HEK293 (cell line): ENCODE results near the gene CCDC40.

Source experiments
- GLI4 ChIP-seq: fragments of 450-650 bp; formaldehyde crosslinking; IDR thresholded peaks from 2 replicates; pipeline ENCODE4 v1.5.1; 2016; ENCODE audit warnings: missing biosample characterization, missing genetic modification characterization
- GLIS2 ChIP-seq: fragments of 450-650 bp; formaldehyde crosslinking; IDR thresholded peaks from 2 replicates; pipeline ENCODE4 v1.5.1; 2016; ENCODE audit warnings: missing biosample characterization, missing genetic modification characterization
- HIC1 ChIP-seq: fragments of 450-650 bp; formaldehyde crosslinking; IDR thresholded peaks from 2 replicates; pipeline ENCODE4 v1.5.1; 2016; ENCODE audit warnings: missing biosample characterization, missing genetic modification characterization
- KLF7 ChIP-seq: fragments of 450-650 bp; formaldehyde crosslinking; IDR thresholded peaks from 2 replicates; pipeline ENCODE4 v1.5.1; 2016; ENCODE audit warnings: missing biosample characterization, missing genetic modification characterization, borderline replicate concordance
- ZBTB17 ChIP-seq: fragments of 450-650 bp; formaldehyde crosslinking; IDR thresholded peaks from 2 replicates; pipeline ENCODE4 v1.5.1; 2016; ENCODE audit warnings: missing biosample characterization, missing genetic modification characterization
- ZBTB49 ChIP-seq: fragments of 450-650 bp; formaldehyde crosslinking; IDR thresholded peaks from 2 replicates; pipeline ENCODE4 v1.5.1; 2016; ENCODE audit warnings: missing biosample characterization, missing genetic modification characterization, low read depth
- ZBTB7A ChIP-seq: fragments of 450-650 bp; formaldehyde crosslinking; IDR thresholded peaks from 2 replicates; pipeline ENCODE4 v1.5.1; 2016; ENCODE audit warnings: low read depth, missing biosample characterization, missing genetic modification characterization
- ZFHX2 ChIP-seq: fragments of 450-650 bp; formaldehyde crosslinking; conservative IDR thresholded peaks from 2 replicates; pipeline ENCODE4 v1.5.1; 2016; ENCODE audit warnings: missing biosample characterization, missing genetic modification characterization
- ZNF221 ChIP-seq: fragments of 450-650 bp; formaldehyde crosslinking; IDR thresholded peaks from 2 replicates; pipeline ENCODE4 v1.5.1; 2017; ENCODE audit warnings: missing biosample characterization, missing genetic modification characterization, borderline replicate concordance
- ZNF266 ChIP-seq: fragments of 450-650 bp; formaldehyde crosslinking; IDR thresholded peaks from 2 replicates; pipeline ENCODE4 v1.5.1; 2016; ENCODE audit warnings: missing biosample characterization, missing genetic modification characterization, low read depth
- ZNF518A ChIP-seq: fragments of 450-650 bp; formaldehyde crosslinking; conservative IDR thresholded peaks from 2 replicates; pipeline ENCODE4 v1.5.1; 2016; ENCODE audit warnings: low read depth, missing biosample characterization, missing genetic modification characterization
- ZNF555 ChIP-seq: fragments of 450-650 bp; formaldehyde crosslinking; conservative IDR thresholded peaks from 2 replicates; pipeline ENCODE4 v1.5.1; 2017; ENCODE audit warnings: missing biosample characterization, mild to moderate bottlenecking, missing genetic modification characterization, inconsistent platforms
- ZNF561 ChIP-seq: fragments of 450-650 bp; IDR thresholded peaks from 2 replicates; pipeline ENCODE4 v1.5.1; 2018; ENCODE audit warnings: missing biosample characterization, missing genetic modification characterization, borderline replicate concordance
- ZNF623 ChIP-seq: fragments of 450-650 bp; formaldehyde crosslinking; IDR thresholded peaks from 2 replicates; pipeline ENCODE4 v1.5.1; 2016; ENCODE audit warnings: missing biosample characterization, missing genetic modification characterization
- ZNF776 ChIP-seq: fragments of 450-650 bp; formaldehyde crosslinking; IDR thresholded peaks from 2 replicates; pipeline ENCODE4 v1.5.0; 2017; ENCODE audit warnings: missing biosample characterization, missing genetic modification characterization, borderline replicate concordance
- TF ChIP-seq, protein P1 (sequence below): fragments of 450-650 bp; formaldehyde crosslinking; IDR thresholded peaks from 2 replicates; pipeline ENCODE4 v1.5.1; 2016; ENCODE audit warnings: missing biosample characterization, missing genetic modification characterization

The CCDC40 gene

DNA sequence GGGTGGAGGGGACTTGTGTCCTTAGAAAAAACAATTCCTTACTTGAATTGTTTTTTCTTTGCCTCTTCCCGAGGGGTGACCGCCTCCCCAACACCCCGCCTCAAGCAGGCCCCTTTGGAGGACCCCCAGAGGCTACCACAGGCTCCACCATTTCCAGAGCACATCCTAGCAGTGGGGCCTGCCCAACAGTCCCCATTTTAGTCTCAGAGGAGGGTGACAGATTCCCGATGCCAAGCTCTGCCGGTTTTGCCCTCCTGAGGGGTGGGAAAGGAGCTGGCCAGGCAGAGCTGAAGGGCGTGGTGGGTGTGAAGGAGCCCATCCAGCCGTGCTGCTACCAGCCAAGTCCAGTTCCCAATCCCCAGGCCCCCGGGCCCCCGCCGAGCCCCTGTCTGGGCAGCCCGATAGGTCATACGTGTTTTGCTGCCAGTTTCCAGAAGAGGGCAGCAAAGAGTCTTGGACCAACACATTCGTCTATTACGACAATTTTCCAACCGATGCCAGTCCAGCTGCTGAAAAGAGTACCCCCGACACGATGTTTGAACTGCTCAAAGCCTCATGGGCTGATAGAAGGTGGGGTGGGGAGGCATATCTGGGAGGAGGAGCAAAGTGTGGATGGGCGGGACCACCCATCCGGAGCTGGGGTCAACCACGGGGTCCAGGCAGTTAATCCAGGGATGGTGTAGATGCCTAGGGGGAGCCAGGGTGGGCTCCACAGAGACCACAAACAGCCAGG lies 46.1 kb downstream of the CCDC40 start (continued):
- TF ChIP-seq ZBTB49 (tag by site-specific recombination): no peak
- TF ChIP-seq, protein P1, sequence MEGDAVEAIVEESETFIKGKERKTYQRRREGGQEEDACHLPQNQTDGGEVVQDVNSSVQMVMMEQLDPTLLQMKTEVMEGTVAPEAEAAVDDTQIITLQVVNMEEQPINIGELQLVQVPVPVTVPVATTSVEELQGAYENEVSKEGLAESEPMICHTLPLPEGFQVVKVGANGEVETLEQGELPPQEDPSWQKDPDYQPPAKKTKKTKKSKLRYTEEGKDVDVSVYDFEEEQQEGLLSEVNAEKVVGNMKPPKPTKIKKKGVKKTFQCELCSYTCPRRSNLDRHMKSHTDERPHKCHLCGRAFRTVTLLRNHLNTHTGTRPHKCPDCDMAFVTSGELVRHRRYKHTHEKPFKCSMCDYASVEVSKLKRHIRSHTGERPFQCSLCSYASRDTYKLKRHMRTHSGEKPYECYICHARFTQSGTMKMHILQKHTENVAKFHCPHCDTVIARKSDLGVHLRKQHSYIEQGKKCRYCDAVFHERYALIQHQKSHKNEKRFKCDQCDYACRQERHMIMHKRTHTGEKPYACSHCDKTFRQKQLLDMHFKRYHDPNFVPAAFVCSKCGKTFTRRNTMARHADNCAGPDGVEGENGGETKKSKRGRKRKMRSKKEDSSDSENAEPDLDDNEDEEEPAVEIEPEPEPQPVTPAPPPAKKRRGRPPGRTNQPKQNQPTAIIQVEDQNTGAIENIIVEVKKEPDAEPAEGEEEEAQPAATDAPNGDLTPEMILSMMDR (tag by site-specific recombination): peak; percentile 52; the same call in 1 of the 2 replicates
- 0 out of 2 replicates have a peak, but pooled peaks have one; percentile 7 for TF ChIP-seq GLIS2 (tag by site-specific recombination)
- no peak for TF ChIP-seq ZBTB7A
- TF ChIP-seq HIC1 (tag by site-specific recombination): peak; percentile 44
- TF ChIP-seq KLF7 (tag by site-specific recombination): no peak
- TF ChIP-seq ZBTB17 (tag by site-specific recombination): 0 out of 2 replicates have a peak, but pooled peaks have one; percentile 21
- TF ChIP-seq ZNF518A: no peak
- TF ChIP-seq ZNF555 (tag by site-specific recombination): no peak
- TF ChIP-seq ZNF266 (tag by site-specific recombination): no peak
- TF ChIP-seq ZNF221: no peak
- no peak for TF ChIP-seq ZNF776
- no peak for TF ChIP-seq GLI4
- no peak for TF ChIP-seq ZFHX2 (tag by site-specific recombination)
- no peak for TF ChIP-seq ZNF561
- no peak for TF ChIP-seq ZNF623 (tag by site-specific recombination)
